Neural progenitor cell (in vitro differentiated cells): ENCODE results near the gene YIPF6. TPM values are rescaled to one million over a fixed set of nuclear protein-coding genes. Genes with fewer than 3 reads are reported as not detected.

ENCODE experiments used
- DNase-seq: peaks from one replicate; pipeline ENCODE4 v3.0.0-alpha.2; 2016; ENCODE audit warnings: low spot score
- H2AFZ ChIP-seq: fragments of 200-600 bp; sonication (generic); replicated peaks from 2 replicates; pipeline ENCODE4 v1.6.1; 2016; ENCODE audit warnings: antibody characterized with exemption
- H3F3A ChIP-seq: fragments of 200-600 bp; sonication (generic); 2 replicates; pipeline ENCODE4 v1.6.1; 2016; ENCODE audit warnings: antibody characterized with exemption, low read depth
- H3K27ac ChIP-seq: fragments of 200-600 bp; sonication (generic); 2 replicates; pipeline ENCODE4 v1.5.1; 2016; ENCODE audit warnings: mild to moderate bottlenecking
- H3K27me3 ChIP-seq: fragments of 200-600 bp; sonication (generic); 2 replicates; pipeline ENCODE4 v1.6.1; 2016; ENCODE audit warnings: mild to moderate bottlenecking, moderate library complexity
- H3K36me3 ChIP-seq: fragments of 200-600 bp; sonication (generic); 2 replicates; pipeline ENCODE4 v1.5.1; 2016
- H3K4me1 ChIP-seq: fragments of 200-600 bp; sonication (generic); 2 replicates; pipeline ENCODE4 v1.6.1; 2016; ENCODE audit warnings: mixed run types
- H3K4me2 ChIP-seq: fragments of 200-600 bp; sonication (generic); 2 replicates; pipeline ENCODE4 v1.6.1; 2016
- H3K4me3 ChIP-seq: fragments of 200-600 bp; sonication (generic); 2 replicates; pipeline ENCODE4 v1.5.1; 2016
- H3K79me2 ChIP-seq: fragments of 200-600 bp; sonication (generic); 2 replicates; pipeline ENCODE4 v1.6.1; 2016; ENCODE audit warnings: low read depth
- H3K9ac ChIP-seq: fragments of 200-600 bp; sonication (generic); 2 replicates; pipeline ENCODE4 v1.6.1; 2016
- H3K9me3 ChIP-seq: fragments of 200-600 bp; sonication (generic); 2 replicates; pipeline ENCODE4 v1.5.1; 2016; ENCODE audit warnings: low read depth
- H4K20me1 ChIP-seq: fragments of 200-600 bp; sonication (generic); 2 replicates; pipeline ENCODE4 v1.6.1; 2016; ENCODE audit warnings: low read depth
- H3K27ac Mint-ChIP-seq: 3 replicates; pipeline ENCODE4 v1.8.0; 2021; ENCODE audit warnings: mixed read lengths
- H3K27me3 Mint-ChIP-seq: 2 replicates; pipeline ENCODE4 v1.8.0; 2022; ENCODE audit warnings: low read depth, mild to moderate bottlenecking, inconsistent platforms, moderate library complexity, mixed read lengths; ENCODE audit not compliant: insufficient read depth
- H3K36me3 Mint-ChIP-seq: 3 replicates; pipeline ENCODE4 v1.8.0; 2021; ENCODE audit warnings: mixed read lengths
- H3K4me1 Mint-ChIP-seq: 3 replicates; pipeline ENCODE4 v1.8.0; 2021; ENCODE audit warnings: mixed read lengths
- H3K4me3 Mint-ChIP-seq: 3 replicates; pipeline ENCODE4 v1.8.0; 2021; ENCODE audit warnings: mild to moderate bottlenecking, moderate library complexity, mixed read lengths
- H3K9me3 Mint-ChIP-seq: 3 replicates; pipeline ENCODE4 v1.8.0; 2020; ENCODE audit warnings: mixed read lengths
- CTCF ChIP-seq: fragments of 200-600 bp; sonication (generic); IDR thresholded peaks from 2 replicates; pipeline ENCODE4 v1.5.1; 2017; ENCODE audit warnings: antibody characterized with exemption, mild to moderate bottlenecking
- EZH2 ChIP-seq: fragments of 200-600 bp; sonication (generic); IDR thresholded peaks from 2 replicates; pipeline ENCODE4 v1.6.1; 2017; ENCODE audit warnings: antibody characterized with exemption, mild to moderate bottlenecking, moderate library complexity
- EZH2phosphoT487 ChIP-seq: fragments of 200-600 bp; sonication (generic); IDR thresholded peaks from 2 replicates; pipeline ENCODE4 v1.6.1; 2017; ENCODE audit warnings: antibody characterized with exemption
- total RNA-seq: library from RNA; depleted of rRNA; stranded (reverse); fragments of >200 nt; gene quantifications from 2 replicates; pipeline ENCODE4 v1.2.3, GENCODE V29; 2015; ENCODE audit warnings: low replicate concordance

The YIPF6 gene
- total RNA-seq, 1 donor from 2014 or later = 42.3 TPM

- H3K4me3 Mint-ChIP-seq = no peak overlapping the region
- Histone ChIP-seq H3K9ac (no peak overlapping the region), H2AFZ (no peak overlapping the region), H3K4me3 (no peak overlapping the region), H3K4me1 (no peaks in the 10 kb centered on the region), H3K9me3 (no peaks in the 10 kb centered on the region), H3F3A (no peaks in the 10 kb centered on the region), H3K36me3 (no peaks in the 10 kb centered on the region), H3K27me3 (no peaks in the 10 kb centered on the region), H3K79me2 (no peaks in the 10 kb centered on the region), H4K20me1 (no peaks in the 10 kb centered on the region), H3K27ac (no peak overlapping the region), H3K4me2 (no peak overlapping the region)
- no peaks in the 10 kb centered on the region for H3K4me1 Mint-ChIP-seq
- no peaks in the 10 kb centered on the region for H3K36me3 Mint-ChIP-seq
- TF ChIP-seq CTCF (no peak), EZH2 (no peak), EZH2phosphoT487 (no peak)
- no peak for DNase-seq
- H3K27ac Mint-ChIP-seq = no peak overlapping the region
- H3K27me3 Mint-ChIP-seq = no peaks in the 10 kb centered on the region
- no peaks in the 10 kb centered on the region for H3K9me3 Mint-ChIP-seq
Observed at GRCh38 chrX:68487254-68487653, 11.6 kb upstream of the YIPF6 start.

GRCh38 chrX:68487924-68488323, 10.9 kb upstream of the YIPF6 start:
- H4K20me1 ChIP-seq = no peaks in the 10 kb centered on the region
- Mint-ChIP-seq H3K27me3 (no peaks in the 10 kb centered on the region), H3K9me3 (no peaks in the 10 kb centered on the region), H3K4me1 (no peaks in the 10 kb centered on the region), H3K4me3 (no peak overlapping the region), H3K36me3 (no peaks in the 10 kb centered on the region), H3K27ac (no peak overlapping the region)
- no peak overlapping the region for H3K4me2 ChIP-seq
- no peak for DNase-seq
- H3K9me3 ChIP-seq = no peaks in the 10 kb centered on the region
- no peak overlapping the region for H3K9ac ChIP-seq
- no peaks in the 10 kb centered on the region for H3K36me3 ChIP-seq
- no peak overlapping the region for H3K4me3 ChIP-seq
- H2AFZ ChIP-seq = no peak overlapping the region
- no peaks in the 10 kb centered on the region for H3F3A ChIP-seq
- no peaks in the 10 kb centered on the region for H3K79me2 ChIP-seq
- no peak overlapping the region for H3K27ac ChIP-seq
- no peaks in the 10 kb centered on the region for H3K27me3 ChIP-seq
- TF ChIP-seq EZH2phosphoT487 (no peak), CTCF (no peak), EZH2 (no peak)
- H3K4me1 ChIP-seq = no peaks in the 10 kb centered on the region

DNA sequence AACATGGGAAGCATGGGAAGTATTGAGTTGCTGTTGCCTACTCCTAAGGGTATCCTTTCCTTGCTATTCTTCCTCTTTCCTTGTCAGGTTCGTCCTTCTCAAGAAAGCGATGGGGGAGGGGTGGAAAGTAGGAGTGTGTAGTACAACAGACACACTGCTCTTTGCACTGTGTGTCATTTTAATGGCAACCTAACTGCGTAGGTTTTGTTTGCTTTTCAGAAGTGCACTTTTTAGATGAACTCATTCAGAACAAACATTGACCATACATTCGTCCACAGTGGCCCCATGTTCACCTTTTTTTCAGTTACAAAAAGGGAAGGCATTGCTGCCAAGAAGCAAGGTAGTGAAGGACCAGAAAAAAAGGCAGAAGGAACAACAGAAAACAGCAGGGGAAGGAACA, 10.2 kb upstream of the YIPF6 start:
- no peak overlapping the region for H3K27ac ChIP-seq
- no peak overlapping the region for H3K4me3 ChIP-seq
- H3K4me2 ChIP-seq = no peak overlapping the region
- no peak for DNase-seq
- no peak overlapping the region for H3K4me3 Mint-ChIP-seq
- no peaks in the 10 kb centered on the region for H3F3A ChIP-seq
- H3K4me1 ChIP-seq = no peaks in the 10 kb centered on the region
- no peaks in the 10 kb centered on the region for H3K9me3 ChIP-seq
- H3K27me3 Mint-ChIP-seq = no peaks in the 10 kb centered on the region
- H3K4me1 Mint-ChIP-seq = no peaks in the 10 kb centered on the region
- no peak overlapping the region for H3K27ac Mint-ChIP-seq
- no peaks in the 10 kb centered on the region for H3K27me3 ChIP-seq
- no peaks in the 10 kb centered on the region for H3K36me3 ChIP-seq
- H4K20me1 ChIP-seq = no peaks in the 10 kb centered on the region
- no peak overlapping the region for H3K9ac ChIP-seq
- TF ChIP-seq EZH2 (no peak), CTCF (no peak), EZH2phosphoT487 (no peak)
- no peaks in the 10 kb centered on the region for H3K36me3 Mint-ChIP-seq
- no peaks in the 10 kb centered on the region for H3K9me3 Mint-ChIP-seq
- H2AFZ ChIP-seq = no peak overlapping the region
- no peaks in the 10 kb centered on the region for H3K79me2 ChIP-seq
